Activated effector memory CD4-positive, alpha-beta T cell treated with anti-CD3 and anti-CD28 coated beads, Interleukin-2, amount 50 U/mL, for 16 hours (primary cell): ENCODE measurements around the gene DBP.
A peak's percentile ranks its signal among the peaks of the same experiment; 100 is the strongest.

Source experiments
- DNase-seq: peaks from one replicate; pipeline ENCODE4 v3.0.0-alpha.2; 2020

DBP gene

DNA sequence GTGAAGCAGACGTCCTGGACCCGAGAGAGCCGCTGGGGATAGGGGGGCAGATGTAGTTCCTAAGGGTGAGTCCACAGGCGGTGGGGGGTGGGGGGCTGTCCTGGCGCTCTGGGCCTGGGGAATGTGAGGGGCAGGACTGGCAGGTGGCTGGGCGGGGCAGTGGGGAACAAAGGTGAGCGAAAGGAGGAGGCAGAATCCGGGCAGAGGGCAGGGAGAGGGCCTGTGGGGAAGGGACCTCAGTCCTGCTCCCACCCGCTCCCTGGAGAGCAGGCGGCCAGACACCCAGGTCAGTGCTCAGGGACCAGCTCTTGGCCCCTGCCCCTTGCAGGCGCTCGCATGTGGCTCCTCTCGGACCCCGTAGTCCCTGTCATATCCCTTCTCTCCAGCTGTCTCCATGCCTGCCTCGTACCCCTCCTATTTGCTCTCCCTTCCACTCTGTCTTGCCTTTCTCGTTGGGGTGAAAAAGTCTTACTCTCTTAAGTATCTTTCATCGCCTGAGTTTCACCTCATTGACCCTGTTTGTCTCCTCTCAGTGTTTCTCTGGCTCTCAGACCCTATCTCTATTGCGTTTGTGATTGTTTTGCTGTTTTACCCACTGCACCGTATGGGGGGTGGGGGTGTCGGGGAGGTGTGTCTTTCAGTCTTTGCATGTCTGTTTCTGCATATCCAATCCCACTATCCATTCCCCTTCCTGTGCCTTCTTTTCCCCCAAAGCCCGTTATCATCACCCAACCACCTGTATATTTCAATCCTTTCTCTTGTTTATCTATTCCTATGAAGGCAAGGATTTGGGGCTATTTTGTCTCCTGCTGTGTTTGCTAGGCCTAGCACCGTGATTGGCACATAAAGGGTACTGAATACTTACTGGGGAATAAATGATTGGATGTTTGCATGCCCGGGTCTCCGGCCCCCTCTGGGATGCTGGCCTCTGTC is 12.1 kb downstream of the DBP start:
- DNase-seq, result no peak

DNA sequence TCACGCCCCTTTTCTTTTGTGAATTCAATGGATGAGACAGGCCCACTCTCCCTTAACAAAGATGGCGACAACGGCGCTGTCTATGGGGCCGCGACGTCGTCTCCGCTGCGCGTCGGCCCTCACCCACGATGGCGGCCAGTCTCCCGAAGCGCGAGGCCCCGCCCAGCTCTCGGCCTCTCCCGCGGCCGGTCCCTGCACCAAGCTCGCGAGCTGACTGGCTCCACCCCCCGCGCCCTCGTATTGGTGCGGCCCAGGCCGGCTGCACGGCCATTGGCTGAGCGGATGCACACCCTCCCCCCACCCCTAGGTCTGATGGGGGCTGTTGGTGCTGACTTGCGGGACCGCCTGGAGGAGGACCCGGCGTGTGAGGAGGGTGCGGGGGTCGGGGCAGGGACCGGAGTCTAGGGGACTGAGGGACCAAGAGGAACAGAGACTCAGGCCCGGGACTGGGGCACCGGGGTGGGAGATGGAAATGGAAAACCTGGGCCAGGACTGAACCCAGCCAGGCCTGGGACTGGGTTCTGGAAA is 13.0 kb downstream of the DBP start:
- peak; percentile 98 for DNase-seq

DNA sequence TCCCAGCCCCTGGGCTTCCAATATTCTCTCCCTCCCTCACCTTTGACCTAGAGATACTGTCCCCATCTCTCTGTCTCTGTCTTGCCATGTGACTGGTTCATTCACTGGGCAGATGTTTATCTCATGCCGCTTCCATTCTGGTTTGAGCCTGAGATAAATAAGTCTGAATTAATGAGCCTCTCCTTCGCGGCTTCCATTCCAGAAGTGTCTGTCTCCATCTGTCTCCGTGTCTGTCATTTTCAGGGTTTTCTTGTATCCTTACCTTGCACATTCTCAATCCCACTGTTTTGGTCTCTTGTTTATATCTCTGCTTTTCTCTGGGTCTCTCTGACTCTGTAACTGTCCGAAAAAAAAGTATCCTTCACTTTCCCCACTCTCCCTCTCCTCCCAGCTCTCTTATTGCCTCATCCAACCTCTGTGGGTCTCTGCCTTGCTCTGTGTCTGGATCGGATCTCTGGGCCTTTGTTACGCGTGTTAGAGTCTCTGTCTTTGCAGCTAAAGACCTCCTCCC is 13.6 kb downstream of the DBP start:
- no peak for DNase-seq

DNA sequence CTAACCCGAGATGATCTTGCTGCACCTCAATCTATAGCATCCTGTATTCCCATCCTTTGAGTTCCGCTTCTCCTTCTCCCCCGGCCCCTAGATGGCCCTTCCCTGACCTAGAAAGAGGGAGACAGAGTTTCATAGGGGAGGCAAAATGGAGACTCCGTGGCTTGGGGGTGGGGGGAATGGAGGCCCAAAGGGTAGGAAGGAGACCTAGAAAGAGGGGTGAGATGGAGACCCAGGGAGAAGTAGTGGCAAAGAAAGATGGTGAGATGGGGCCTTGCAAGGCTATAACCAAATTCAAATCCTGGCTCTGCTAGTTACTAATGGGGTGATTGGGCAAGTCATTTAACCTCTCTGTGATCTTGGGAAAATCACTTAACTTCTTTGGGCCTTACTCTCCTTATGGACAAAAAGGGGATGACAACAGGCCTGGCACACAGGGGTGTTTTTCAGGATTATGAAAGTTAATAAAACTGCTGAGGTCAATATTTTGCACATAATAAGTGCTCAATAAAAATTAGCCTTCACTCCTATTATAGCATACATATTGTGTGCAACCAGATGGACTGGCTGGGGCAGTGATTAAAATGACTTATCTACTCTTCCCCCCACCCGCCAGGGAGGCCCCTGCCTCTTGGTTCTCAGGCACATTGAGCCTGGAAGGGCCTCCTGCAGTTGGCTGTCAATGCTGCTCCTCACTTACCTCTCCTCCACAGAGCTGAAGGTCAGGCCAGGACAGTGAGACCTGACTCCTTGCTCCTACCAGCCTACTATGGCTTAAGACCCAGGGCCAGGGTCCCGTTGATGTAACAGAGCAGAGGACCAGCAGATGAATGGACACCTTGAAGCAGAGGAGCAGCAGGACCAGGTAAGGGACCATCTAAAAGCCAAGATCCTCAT is 17.2 kb downstream of the DBP start:
- DNase-seq, result no peak

DNA sequence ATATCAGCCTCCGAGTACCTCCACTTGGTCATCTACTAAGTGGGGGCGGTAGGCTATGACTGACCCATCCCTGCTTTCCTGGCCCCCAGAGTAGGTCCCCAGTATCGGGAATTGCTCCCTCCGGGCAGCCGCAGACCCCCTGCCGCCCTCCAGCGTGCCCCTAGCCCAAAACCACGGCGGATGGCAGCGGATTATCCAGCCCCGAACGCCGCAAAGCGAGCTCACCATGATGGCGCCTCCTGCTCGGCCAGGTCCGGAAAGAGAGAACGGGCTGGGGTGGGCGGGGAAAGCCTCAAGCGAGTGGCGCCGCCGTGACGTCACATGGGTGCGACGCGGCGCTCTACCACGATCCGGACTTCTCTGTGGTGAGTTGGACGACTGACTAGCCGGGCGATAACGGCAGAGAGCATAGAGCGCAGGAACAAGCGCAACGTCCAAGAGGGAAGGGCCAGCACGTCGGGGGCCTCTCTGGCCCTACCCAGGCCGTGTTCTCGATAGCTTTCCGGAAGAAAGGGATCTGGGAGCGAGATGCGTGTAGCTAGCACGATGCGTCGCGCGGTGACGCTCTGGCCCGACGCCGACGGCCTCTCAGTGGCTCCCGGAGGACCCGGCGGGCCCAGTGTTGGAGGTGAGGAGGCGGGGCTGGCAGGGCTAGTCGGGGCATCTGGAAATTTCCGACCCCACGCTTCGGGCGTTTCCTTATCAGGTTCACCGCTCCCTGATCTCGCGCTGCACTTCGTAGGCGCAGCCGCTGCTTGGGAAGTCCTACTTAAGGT is 18.1 kb downstream of the DBP start, which contains the start of the genes RPL18 and SPHK2:
Gene RPL18, minus strand, starts transcription at position 263 of the 776 bp plus-strand sequence. Its CDS starts 35 bp downstream, at position 228.
Gene SPHK2, plus strand, starts transcription at position 591 of the 776 bp plus-strand sequence. CDS start 1,009 bp downstream, outside the sequence.
- peak; percentile 98 for DNase-seq

DNA sequence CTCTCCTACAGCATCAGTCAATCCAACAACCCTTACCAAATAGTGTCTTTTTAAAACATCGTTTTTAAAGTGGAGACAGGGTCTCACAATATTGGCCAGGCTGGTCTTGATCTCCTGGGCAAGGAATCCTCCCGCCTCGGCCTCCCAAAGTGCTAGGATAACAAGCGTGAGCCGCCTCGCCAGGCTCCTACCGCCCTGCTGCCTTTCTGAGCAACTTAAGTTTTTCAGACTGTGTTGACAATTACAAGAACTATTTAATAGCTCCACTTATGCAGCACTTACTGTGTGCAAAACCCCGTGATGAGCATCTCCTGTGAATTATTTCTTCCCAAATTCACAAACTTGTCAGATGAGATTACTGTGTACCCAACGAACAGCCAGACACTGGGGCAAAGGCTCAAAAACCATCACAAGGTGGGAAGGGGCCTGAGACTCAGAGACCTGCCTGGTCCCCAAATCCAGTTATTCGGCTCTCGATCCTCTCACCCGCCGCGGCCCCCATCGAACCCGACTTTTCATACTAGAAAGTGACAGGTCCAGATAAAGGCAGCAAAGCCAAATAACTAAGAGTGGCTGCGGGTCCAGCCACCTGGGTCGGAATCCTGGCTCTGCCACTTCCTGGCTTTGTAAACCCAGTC is 18.8 kb downstream of the DBP start:
- no peak for DNase-seq

DNA sequence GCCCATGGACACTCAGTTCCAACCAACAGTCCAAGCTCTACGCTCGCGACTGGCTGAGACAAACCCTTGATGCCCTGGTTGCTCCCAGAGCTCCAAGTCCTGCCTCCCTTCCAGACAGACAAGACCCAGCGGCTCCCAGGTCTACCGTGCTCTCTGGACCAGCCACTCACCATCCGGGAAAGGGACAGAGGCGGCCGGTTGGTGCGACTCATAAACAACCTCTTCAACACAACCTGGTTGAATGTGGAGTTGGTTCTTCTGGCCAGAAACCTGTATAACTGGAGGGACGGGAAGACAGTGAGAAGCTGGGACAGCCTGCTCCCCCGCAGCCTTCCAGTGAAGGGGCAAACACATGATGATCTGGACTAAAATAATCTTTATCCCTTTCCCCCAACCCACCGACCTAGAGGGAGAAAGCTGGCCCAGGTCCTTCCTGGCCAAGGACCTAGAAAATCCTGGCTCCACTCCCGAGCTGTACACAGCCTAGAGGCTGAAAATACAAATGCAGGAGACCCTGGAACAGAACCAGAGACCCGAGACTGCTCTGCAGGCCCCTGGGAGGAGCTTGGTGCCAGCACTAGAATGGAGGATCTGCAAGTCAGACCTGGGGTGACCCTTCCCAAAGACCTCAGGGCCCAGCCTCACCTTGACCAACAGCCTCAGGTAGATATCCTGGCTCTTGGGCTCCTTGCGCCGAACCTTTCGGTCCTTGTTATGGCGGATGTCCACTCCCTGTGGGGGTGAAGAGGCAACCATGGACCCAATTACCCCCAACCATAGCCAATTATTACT is 19.8 kb downstream of the DBP start:
- no peak for DNase-seq

DNA sequence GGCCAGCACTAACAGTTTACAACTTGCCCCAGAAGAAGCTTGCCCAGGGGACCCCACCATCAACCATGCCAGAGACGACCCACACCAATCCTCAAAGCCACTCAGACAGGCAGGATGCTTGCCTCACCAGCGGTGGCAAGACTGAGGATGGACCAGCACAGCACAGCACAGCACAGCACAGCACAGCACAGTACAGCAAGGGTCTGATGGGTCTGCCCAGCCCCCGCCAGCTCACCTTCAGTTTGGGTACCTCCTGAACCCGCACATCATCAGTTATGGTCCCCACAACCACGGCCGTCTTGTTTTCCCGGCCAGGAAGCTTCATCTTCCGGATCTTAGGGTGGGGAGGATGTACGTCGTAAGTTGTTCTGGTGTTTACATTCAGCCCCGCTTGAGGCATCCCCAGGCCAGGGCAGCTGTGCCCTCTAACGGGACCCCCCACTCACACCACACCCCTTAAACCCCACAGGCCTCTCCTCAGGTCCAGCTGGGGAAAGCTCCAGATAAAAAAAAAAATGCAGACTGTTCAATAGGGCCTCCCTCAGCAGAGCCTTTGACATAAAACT is 20.6 kb downstream of the DBP start:
- DNase-seq, result no peak

DNA sequence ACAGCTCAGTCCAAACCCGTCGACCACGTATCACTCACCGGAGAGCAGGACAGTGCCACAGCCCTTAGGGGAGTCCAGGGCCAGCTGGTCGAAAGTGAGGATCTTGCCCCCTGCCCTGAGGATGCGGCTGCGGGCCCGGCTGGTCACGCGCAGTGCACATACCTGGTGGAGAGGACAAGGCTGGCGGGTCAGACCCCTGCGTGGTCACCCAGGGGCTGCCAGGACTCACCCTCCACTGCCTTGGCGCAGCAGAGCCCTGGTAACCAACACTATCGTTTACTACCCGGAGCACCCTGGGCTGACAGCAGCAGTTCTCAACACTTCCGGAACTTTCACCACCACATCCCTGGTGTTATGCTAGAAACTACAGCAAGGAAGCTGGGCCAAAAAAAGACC is 21.1 kb downstream of the DBP start:
- no peak for DNase-seq

DNA sequence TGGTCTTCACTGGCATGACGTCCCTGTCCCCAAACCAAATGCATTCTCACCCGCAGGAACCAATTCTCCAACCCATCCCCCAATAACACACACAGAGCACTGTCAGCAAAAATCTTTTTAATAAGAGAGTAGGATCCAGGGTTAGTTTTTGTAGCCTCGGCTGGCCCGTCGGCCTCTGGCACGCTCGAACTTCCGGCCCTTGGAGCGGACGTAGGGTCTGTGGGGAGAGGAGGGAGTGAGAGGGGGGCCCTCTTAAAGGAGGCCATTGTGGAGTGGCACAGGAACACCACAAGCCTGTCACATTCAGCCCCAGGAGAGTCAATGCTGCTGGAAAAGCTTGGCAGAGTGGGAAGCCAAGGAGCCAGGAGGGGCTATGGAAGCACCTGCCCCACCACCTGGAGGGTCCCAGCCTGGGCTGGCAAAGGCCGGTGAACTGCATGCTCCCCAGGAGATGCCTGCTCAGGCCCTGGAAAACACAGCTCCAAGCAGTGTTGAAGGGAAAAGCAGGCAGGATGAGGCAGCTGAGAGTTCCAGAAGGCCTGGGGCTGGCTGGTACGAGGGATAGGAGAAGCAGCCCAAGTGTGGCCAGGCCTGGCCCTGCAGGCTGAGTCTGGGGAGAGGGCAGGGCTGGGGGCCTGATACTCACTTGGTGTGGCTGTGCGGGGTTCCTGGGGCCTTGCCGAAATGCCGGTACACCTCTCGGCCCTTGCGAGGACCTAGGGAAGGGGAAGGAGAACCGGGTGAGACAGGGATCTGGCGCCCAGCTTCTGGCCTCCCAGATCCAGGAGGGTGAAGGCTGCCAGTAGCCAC is 21.7 kb downstream of the DBP start:
- DNase-seq, result no peak

DNA sequence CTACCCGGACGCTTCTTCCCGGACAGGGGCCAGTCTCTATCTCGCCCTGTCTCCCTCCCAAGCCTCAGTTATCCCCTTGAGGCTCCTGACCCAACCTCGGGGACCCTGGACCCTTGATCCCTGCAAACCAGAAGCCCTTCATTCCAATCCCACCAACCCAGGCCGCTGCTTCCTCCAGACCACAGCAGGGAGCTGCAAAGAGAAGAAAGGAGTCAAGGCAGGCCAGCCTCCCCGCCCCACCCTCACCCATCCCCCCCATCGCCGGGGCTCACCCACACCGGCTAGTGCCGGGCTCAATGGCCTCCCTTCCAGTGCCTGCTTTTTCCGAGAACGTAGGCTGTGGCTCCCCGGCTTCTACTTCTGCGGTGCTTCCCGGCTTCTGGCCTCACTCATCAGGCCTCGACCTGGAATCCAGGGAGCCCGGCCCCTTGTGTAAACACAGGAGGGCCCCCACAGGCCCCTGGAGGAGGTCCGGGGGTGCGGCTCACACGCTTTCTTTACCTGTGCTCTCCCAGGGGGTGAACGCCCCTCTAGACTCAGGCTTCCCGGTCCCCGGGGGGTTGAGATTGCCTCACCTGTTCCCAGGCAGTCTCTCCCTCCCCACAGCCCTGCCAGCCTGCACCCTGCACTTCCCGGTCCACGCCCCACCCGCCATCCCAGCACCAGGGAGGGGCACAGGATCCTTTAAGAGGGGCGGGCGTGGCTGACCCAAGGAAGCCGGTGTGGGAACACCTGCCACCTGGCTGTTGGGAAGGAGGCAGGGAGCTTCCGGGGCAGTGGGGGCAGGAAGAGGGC is 22.5 kb downstream of the DBP start, which contains the start of gene FAM83E:
Gene FAM83E, minus strand, starts transcription at position 641 of the 795 bp plus-strand sequence. CDS start 1,704 bp downstream, outside the sequence.
- DNase-seq, result no peak

DNA sequence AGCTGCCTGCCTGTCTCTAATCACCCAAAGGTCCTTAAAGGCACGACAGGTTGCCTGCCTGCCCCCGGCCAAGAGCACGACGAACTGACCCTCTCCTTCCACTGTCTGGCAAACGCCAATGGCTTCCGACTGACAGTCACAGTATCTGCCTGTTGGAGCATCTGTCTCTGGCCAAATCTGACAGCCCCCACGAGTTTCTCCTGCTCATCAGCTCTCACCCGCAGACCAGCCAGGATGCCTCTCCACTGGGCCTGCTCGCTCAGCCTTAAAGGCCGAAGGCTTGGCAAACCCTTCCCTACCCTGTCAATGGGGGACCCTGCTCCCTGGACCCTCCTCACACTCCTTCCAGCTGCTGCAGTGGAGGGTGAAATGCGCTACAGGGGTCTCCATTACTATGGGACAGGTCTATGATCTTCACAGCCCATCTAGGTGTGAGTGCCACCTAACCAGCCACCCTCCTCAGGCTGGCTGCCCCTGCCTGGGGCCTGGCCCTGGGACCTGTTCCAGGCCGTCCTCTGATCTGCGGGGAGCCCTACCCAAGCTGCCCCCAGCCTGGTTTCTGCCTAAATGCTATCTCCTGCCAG is 23.2 kb downstream of the DBP start:
- no peak for DNase-seq

DNA sequence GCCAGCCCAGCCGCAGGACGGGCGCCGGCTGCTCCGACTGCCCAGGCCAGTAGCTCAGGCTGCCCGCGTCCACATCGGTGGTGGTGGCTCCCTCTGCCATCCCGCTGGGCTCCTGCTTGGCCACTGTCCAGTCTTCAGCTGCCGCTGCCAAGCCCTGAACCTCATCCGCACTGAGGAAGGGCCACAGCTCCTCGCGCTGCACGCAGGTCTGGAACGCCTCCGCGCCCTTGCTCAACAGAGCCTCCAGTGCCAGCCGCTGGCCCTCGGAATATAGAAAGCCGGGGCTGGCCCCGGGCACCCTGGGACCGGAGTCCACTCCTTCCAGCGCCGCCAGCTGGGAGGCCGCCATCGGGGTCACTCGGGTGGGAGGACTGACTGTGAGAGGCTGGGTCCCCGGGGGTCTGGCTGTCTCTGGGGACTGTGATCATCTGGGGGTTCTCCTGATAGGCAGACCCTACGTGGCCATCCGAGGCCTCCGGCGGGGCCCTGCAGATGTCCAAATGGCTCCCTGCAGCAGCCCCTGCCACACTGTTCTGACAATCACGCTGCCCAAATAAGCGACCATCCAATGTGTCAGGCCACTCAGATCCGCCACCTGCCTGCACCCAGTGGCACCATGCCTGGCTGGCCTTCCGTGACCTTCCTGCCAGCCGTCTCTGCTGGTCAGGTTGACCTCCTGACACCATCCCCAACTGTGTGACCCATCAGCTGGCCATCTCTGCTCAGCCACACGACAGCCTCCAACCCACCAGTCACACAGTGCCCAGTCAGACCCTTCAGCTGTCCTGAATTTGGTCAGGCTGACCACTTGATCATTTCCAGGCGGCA is 23.9 kb downstream of the DBP start:
- no peak for DNase-seq

DNA sequence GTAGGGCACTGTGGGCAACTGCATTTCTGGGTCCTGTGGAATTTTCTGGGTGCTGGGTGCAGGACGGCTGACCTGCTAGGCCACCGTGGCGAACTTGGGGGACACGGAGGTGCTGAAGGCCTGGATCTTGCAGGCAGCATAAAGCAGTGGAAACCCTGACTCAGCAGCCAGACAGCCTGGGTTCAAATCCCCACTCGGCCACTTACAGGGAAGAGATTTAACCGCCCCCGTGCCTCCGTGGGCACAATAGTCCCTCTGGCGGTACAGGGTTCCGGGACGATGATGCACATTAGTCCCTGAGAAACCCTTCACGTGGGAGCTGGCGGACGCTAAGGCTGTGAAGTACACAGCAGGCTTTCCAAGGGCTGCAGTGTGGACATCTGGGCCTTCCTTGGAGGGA is 25.3 kb downstream of the DBP start:
- DNase-seq, result no peak

DNA sequence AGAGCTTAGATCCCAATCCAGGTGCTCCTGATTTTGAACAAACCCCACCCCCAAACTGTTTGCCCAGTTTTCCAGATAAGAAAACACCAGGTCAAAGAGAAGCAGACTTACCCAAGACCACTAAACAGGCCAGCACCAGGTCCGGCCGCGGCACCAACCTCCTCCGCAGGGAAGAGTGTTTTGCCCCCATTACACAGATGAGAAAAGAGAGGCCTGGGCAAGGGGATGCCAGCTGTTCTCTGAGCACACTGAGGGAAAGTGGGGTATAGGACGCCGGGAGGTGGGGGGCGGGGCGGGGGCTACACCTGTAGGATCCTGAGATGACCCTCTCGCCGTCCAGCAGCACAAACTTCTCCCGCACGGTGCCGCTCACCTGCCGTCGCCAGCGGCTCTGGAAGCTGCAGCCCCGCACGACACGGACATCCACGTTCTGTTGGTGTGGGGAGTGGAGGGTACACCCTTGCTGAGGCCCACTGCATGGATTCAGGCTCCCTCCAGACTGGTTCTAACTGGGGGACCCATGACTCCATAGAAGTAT is 27.5 kb downstream of the DBP start:
- DNase-seq, result no peak

DNA sequence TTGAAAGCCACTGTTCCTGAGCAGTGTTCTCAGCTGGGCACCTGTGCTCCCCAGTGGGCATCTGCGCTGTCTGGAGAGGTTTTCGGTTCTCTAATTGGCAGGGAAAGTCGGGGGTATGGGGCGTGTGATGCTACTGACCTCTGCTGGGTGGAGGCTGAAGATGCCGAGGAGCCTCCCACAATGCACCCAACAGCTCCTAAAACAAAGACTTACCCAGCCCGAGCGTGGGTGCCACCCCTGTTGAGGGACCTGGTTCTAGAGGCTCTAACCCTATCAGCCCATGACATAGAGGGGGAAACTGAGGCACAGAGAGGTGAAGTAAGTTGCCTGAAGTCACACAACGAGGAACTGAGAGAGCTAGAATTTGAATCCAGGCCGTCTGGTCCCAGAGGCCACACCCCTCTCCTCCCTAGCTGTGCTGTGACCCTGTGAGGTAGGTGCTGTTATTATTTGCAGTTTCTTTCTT is 28.3 kb downstream of the DBP start:
- DNase-seq, result peak; percentile 80

DNA sequence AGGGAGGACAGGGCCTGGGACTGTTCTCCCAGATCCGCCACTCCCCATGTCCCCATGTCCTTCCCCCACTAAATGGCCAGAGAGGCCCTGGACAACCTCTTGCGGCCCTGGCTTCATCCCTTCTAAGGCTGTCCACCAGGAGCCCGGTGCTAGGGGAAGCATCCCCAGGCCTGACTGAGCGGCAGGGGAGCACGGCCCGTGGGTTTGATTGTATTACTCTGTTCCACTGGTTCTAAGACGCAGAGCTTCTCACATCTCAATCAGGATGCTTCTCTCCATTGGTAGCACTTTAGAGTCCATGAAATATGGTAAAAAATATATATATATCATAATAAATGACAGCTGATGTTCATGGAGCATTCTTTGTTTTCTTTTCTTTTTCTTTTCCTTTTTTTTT is 29.8 kb downstream of the DBP start:
- no peak for DNase-seq
